ENCODE data around the gene CD5L. TPM values are rescaled to one million over a fixed set of nuclear protein-coding genes. Genes with fewer than 3 reads are reported as not detected.

CD5L gene
- total and polyA plus RNA-seq, 2 donors (not counting 1 experiment from before 2014, with no cell fraction given), result 0.17 TPM; not detected in 1

GRCh38 chr1:157803851-157804250 is 37.8 kb downstream of the CD5L start:
- peaks cover 60 to 76% of the 10 kb centered on the region in 2 donors for H3K4me1 ChIP-seq (ENCODE audit: control insufficient read depth in 2 of 2, insufficient read depth in 2 of 2, low read length in 2 of 2)
- peaks cover 74% of the 10 kb centered on the region for H3K79me2 ChIP-seq (ENCODE audit: control insufficient read depth, insufficient read depth, low read length)
- no peaks in the 10 kb centered on the region for H3K27me3 ChIP-seq (replicated peaks in 1 of 4; ENCODE audit: control extremely low read depth in 1 of 4, control insufficient read depth in 3 of 4, insufficient read depth in 4 of 4, low read length in 3 of 4)
- peaks cover 2 to 81% of the 10 kb centered on the region in 2 experiments for H3K36me3 ChIP-seq (replicated peaks in 1 of 2; ENCODE audit: control extremely low read depth in 1 of 2, control insufficient read depth in 1 of 2, extremely low read depth in 1 of 2, insufficient read depth in 2 of 2, low read length in 1 of 2)
- peaks cover 52% of the 10 kb centered on the region for H4K20me1 ChIP-seq (ENCODE audit: control insufficient read depth, insufficient read depth, low read length, poor library complexity, severe bottlenecking)
- no peak overlapping the region for H3K9ac ChIP-seq (ENCODE audit: low read length)
- ATAC-seq (ENCODE audit: low read depth), result peak; percentile 23
- peak; percentile 47 for DNase-seq
- no peaks in the 10 kb centered on the region for H3K27me3 Mint-ChIP-seq
- peak overlapping the region; percentile 77 for H3K4me3 Mint-ChIP-seq
- H3K9me3 ChIP-seq (ENCODE audit: control extremely low read depth in 1 of 3, control insufficient read depth in 2 of 3, insufficient read depth in 1 of 3, low read length in 2 of 3), result no peaks in the 10 kb centered on the region
- intact Hi-C loops (cut with micrococcal nuclease), result loop anchor here (1.0 kb wide), 1 partner anchor 9 kb away; no protein-coding TSS in a partner anchor
- peaks cover 91% of the 10 kb centered on the region for H3K4me1 Mint-ChIP-seq
- H3K27ac Mint-ChIP-seq, result peak overlapping the region; percentile 90
- H2AFZ ChIP-seq (ENCODE audit: insufficient read depth, low read depth, low read length, poor library complexity, severe bottlenecking), result no peak overlapping the region
- H3K4me2 ChIP-seq (replicated peaks; ENCODE audit: low read depth, low read length, poor library complexity, severe bottlenecking), result peak overlapping the region; percentile 55
- WGBS (ENCODE audit: insufficient coverage), result 70% methylated on average over 4 of the region's 7 CpGs
- peak overlapping the region; percentile 50 to 83 for H3K27ac ChIP-seq (ENCODE audit: low read length in 2 of 2)
- H3K4me3 ChIP-seq (ENCODE audit: control extremely low read depth in 1 of 5, extremely low read depth in 1 of 5, insufficient read depth in 1 of 5, low read depth in 2 of 5, low read length in 4 of 5), result peak overlapping the region in 1 of 5 experiments; percentile 28
- H3K9me3 Mint-ChIP-seq (ENCODE audit: insufficient read depth), result no peaks in the 10 kb centered on the region
- ChIA-PET POLR2A (interaction anchor here (0.8 to 1.6 kb wide), 7 partner anchors 9 to 77 kb away, joined by 3 to 5 read pairs (median 3); no protein-coding TSS in a partner anchor), CTCF (interaction anchor here (0.8 to 6.8 kb wide), 12 partner anchors 11 to 435 kb away, joined by 3 to 66 read pairs (median 5); partner anchors contain the start of gene FCRL1)
- TF ChIP-seq CTCF (IDR thresholded peaks at IDR 0.05) (no peak), EZH2 (IDR thresholded peaks at IDR 0.05; ENCODE audit: borderline replicate concordance, insufficient read depth, low read depth, low read length, poor library complexity, severe bottlenecking) (no peak)

GRCh38 chr1:157799996-157800395 is 41.6 kb downstream of the CD5L start:
- DNase-seq (no peak), ATAC-seq (ENCODE audit: low read depth) (no peak)
- H3K4me3 ChIP-seq (ENCODE audit: control extremely low read depth in 1 of 5, extremely low read depth in 1 of 5, insufficient read depth in 1 of 5, low read depth in 2 of 5, low read length in 4 of 5), result no peak overlapping the region
- no peak overlapping the region for H2AFZ ChIP-seq (ENCODE audit: insufficient read depth, low read depth, low read length, poor library complexity, severe bottlenecking)
- H4K20me1 ChIP-seq (ENCODE audit: control insufficient read depth, insufficient read depth, low read length, poor library complexity, severe bottlenecking), result peaks cover 59% of the 10 kb centered on the region
- TF ChIP-seq CTCF (IDR thresholded peaks at IDR 0.05), result no peak
- TF ChIP-seq EZH2 (IDR thresholded peaks at IDR 0.05; ENCODE audit: borderline replicate concordance, insufficient read depth, low read depth, low read length, poor library complexity, severe bottlenecking), result no peak
- H3K9me3 ChIP-seq (ENCODE audit: control extremely low read depth in 1 of 3, control insufficient read depth in 2 of 3, insufficient read depth in 1 of 3, low read length in 2 of 3), result peaks cover 0 to 2% (median 0%) of the 10 kb centered on the region in 3 donors
- ChIA-PET CTCF (no interaction called here), POLR2A (no interaction called here)
- no peak overlapping the region for H3K4me2 ChIP-seq (replicated peaks; ENCODE audit: low read depth, low read length, poor library complexity, severe bottlenecking)
- WGBS (ENCODE audit: insufficient coverage), result 67% methylated on average over 1 of the region's 1 CpG
- intact Hi-C loops (cut with micrococcal nuclease), result no loop called here
- Mint-ChIP-seq H3K27ac (peak overlapping the region; percentile 80), H3K4me1 (peaks cover 69% of the 10 kb centered on the region), H3K9me3 (ENCODE audit: insufficient read depth) (no peaks in the 10 kb centered on the region), H3K27me3 (no peaks in the 10 kb centered on the region), H3K4me3 (no peak overlapping the region)
- H3K36me3 ChIP-seq (replicated peaks in 1 of 2; ENCODE audit: control extremely low read depth in 1 of 2, control insufficient read depth in 1 of 2, extremely low read depth in 1 of 2, insufficient read depth in 2 of 2, low read length in 1 of 2), result peaks cover 6 to 81% of the 10 kb centered on the region in 2 experiments
- no peaks in the 10 kb centered on the region for H3K27me3 ChIP-seq (replicated peaks in 1 of 4; ENCODE audit: control extremely low read depth in 1 of 4, control insufficient read depth in 3 of 4, insufficient read depth in 4 of 4, low read length in 3 of 4)
- peaks cover 76% of the 10 kb centered on the region for H3K79me2 ChIP-seq (ENCODE audit: control insufficient read depth, insufficient read depth, low read length)
- H3K9ac ChIP-seq (ENCODE audit: low read length), result no peak overlapping the region
- peaks cover 41 to 53% of the 10 kb centered on the region in 2 donors for H3K4me1 ChIP-seq (ENCODE audit: control insufficient read depth in 2 of 2, insufficient read depth in 2 of 2, low read length in 2 of 2)
- H3K27ac ChIP-seq (ENCODE audit: low read length in 2 of 2), result no peak overlapping the region

All from B cell (primary cell).